ENCODE data around the gene TEX38.

GRCh38 chr1:46686255-46686654 is 14.6 kb downstream of the TEX38 start:
- TF ChIP-seq ZNF558 (CRISPR knock-in tag; IDR thresholded peaks at IDR 0.05; ENCODE audit: borderline replicate concordance) (no peak), CBX1 (IDR thresholded peaks at IDR 0.05; ENCODE audit: low read depth) (no peak), MIER3 (CRISPR knock-in tag; IDR thresholded peaks at IDR 0.05; ENCODE audit: borderline replicate concordance) (no peak), ZNF768 (CRISPR knock-in tag; IDR thresholded peaks at IDR 0.05) (no peak), NFE2L2 (IDR thresholded peaks at IDR 0.05; ENCODE audit: low read length) (no peak), POLR2AphosphoS5 (IDR thresholded peaks at IDR 0.05; ENCODE audit: low read depth, low read length) (no peak), MED8 (CRISPR knock-in tag; IDR thresholded peaks at IDR 0.05; ENCODE audit: insufficient replicate concordance) (no peak), CTCF (CRISPR knock-in tag; IDR thresholded peaks at IDR 0.05) (no peak)
- TF ChIP-seq, protein P1, sequence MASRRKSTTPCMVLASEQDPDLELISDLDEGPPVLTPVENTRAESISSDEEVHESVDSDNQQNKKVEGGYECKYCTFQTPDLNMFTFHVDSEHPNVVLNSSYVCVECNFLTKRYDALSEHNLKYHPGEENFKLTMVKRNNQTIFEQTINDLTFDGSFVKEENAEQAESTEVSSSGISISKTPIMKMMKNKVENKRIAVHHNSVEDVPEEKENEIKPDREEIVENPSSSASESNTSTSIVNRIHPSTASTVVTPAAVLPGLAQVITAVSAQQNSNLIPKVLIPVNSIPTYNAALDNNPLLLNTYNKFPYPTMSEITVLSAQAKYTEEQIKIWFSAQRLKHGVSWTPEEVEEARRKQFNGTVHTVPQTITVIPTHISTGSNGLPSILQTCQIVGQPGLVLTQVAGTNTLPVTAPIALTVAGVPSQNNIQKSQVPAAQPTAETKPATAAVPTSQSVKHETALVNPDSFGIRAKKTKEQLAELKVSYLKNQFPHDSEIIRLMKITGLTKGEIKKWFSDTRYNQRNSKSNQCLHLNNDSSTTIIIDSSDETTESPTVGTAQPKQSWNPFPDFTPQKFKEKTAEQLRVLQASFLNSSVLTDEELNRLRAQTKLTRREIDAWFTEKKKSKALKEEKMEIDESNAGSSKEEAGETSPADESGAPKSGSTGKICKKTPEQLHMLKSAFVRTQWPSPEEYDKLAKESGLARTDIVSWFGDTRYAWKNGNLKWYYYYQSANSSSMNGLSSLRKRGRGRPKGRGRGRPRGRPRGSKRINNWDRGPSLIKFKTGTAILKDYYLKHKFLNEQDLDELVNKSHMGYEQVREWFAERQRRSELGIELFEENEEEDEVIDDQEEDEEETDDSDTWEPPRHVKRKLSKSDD (CRISPR knock-in tag; IDR thresholded peaks at IDR 0.05; ENCODE audit: low read depth) = no peak
- TF ChIP-seq, protein P2, sequence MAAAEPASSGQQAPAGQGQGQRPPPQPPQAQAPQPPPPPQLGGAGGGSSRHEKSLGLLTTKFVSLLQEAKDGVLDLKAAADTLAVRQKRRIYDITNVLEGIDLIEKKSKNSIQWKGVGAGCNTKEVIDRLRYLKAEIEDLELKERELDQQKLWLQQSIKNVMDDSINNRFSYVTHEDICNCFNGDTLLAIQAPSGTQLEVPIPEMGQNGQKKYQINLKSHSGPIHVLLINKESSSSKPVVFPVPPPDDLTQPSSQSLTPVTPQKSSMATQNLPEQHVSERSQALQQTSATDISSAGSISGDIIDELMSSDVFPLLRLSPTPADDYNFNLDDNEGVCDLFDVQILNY (CRISPR knock-in tag; conservative IDR thresholded peaks at IDR 0.05) = no peak
